ENCODE results near the gene BPI.
"Not testable (repeated sequence)": the region's sequence is repeated elsewhere in the genome, so short reads cannot be mapped to it uniquely, and the experiment has no call there.

Gene BPI

DNA sequence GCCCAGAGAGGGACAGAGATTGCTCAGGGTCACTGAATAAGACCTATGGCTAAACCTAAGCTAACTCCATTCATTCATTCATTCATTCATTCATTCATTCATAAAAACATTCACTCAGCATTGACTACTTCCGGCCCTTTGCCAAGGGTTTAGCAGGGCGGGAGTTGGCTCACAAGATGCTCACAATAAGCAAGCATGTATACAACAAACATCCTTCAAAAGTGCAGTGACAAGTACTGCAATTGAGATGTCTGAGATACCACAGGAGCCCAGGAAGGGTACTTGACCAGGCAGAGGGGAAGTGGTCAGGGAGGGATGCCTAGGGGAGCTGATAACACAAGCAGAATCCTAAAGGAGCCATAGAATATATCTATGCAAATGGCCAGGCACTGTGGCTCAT, 25.2 kb upstream of the BPI start:
- no peak for DNase-seq

DNA sequence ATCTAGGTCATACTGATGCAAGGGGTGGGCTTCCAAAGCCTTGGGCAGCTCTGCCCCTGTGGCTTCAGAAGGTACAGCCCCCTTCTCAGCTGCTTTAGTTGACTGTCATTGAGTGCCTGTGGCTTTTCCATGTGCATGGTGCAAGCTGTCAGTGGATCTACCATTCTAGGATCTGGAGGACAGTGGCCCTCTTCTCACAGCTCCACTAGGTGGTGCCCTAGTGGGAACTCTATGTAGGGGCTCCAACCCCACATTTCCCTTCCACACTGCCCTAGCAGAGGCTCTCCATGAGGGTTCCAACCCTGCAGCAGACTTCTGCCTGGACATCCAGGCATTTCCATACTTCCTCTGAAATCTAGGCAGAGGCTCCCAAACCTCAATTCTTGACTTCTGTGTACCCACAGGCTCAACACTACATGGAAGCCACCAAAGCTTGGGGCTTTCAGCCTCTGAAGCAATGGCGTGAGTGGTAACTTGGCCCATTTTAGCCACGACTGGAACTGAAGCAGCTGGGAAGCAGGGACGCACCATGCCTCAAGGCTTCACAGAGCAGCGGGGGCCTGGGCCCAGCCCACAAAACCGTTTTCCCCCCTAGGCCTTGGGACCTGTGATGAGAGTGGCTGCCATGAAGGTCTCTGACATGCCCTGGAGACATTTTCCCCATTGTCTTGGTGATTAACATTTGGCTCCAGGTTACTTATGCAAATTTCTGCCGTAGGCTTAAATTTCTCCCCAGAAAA, 22.6 kb upstream of the BPI start:
- not testable (repeated sequence) for DNase-seq

GRCh38 chr20:38283236-38283635, 20.7 kb upstream of the BPI start:
- DNase-seq: no peak

DNA sequence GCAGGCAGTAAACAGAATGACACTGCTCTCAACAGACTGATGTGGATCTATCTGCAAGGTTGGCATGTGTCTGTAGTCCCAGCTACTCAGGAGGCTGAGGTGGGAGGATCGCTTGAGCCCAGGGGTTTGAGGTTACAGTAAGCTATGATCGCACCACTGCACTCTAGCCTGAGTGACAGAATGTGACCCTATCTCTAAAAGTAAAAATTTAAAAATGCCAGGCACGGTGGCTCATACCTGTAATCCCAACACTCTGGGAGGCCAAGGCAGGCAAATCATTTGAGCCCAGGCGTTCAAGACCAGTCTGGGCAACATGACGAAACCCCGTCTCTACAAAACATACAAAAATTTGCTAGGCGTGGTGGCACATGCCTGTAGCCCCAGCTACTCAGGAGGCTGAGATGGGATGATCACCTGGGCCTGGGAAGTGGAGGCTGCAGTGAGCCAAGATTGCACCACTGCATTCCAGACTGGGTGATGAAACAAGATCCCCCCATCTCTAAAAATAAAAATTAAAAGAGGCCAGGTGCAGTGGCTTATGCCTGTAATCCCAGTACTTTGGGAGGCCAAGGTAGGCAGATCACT, 19.8 kb upstream of the BPI start:
- not testable (repeated sequence) for DNase-seq

DNA sequence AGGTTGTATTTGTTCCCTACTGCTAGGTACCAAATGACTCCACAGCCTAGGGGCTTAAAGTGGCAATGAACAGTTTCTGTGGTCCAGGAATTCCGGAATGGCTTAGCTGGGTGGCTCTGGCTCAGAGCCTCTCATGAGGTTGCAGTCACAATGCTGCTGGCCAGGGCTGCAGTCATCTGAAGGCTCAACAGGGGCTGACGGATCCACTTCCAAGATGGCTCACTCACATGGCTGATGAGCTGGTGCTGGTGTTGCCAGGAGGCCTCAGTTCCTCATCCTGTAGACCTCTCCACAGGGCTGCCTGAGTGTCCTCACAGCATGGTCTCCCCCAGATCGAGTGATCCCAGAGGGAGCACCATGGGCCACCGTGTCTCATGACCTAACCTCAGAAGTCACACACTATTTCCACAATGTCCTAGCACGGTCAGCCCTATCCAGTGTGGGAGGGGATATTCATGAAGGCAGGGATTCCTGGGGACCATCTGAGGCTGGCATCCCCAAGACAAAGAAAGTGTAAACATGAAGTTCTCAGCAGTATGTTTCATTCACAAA, 19.0 kb upstream of the BPI start:
- no peak for DNase-seq

DNA sequence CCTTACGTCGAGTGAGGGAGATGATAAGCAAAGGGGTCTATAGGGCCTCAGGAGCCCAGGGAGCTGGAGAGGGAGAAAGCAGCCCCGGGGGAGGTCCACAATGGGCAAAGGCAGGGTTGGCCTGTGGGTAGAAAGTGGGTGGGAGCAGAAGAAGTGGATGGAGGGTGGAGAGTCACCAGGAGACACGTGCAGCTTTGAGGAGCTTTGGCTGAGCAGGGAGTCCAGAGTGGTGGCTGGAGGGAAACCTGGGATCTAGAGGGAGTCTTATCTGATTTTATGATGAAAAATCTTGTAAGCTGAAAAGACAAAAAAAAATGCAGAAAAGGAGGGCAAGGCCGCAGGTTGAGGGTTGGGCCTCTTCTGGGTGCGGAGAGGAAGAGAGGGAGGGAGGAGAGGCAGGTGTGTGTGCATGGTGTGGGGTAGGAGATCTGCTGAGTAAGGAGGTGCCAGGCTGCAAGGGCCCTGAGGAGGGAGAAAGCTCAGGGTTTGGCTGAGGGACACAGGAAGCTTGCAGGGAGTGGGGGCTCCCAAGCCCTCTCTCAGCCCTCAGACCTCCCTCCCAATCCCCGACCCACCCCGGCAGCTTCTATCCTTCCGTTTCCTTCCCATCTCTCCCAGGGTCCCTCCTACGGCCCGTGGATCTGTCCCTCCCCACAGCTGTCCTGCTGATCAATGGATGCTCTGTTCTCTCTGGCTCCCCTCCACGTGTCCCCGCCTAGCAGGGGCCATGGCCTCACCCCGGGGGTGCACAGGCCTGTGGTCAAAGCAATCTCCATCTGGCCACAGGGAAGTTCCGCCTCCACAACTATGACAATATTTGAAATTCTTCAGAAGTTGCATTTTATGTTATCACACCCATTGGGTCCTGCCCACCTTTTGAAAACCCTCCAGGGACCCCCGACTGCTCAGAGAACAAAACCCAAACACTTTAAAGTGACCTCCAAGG, 17.1 kb upstream of the BPI start:
- DNase-seq: no peak

DNA sequence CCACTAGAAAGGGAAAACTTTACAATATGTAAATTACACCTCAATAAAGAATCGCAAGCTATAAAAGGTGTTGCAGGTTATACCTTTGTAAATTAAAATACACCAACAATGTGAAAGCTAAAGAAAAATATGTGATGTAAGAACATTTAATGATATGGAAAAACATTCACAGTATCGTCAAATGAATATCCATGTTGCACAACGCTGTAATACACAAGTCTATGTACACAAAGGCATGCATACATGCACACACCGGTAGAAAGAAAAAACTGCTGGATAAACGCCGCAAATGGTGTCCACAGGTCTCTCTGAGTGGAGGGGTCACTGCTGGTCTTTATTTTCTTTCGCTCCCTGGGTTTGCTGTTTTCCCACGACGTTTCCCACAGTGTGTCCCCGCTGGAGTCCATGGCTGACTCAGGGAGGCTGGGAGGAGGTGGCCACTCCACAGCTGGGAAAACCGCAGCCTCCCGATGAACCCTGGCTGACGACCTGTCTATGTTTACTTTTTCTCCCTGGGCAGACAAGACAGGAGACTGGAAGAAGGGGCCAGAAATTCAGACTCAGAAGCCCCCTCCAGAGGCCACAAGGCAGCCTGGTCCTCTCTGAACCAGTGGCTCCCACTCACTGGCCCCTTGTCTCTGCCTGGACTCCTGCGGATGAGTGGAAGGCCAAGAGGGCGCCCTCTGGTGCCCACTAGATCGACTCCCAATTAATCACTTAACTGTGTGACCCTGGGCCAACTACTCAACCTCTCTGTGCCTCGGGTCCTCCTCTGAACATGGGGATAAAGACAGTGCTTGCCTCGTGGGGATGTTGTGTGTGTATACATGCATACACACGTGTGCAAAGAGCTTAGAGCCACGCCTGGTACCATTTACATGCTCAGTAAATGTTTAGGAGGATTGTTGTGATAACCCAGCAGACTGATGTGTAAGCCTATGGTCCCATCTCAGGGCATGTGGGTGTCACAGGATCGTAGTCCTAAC, 12.8 kb upstream of the BPI start:
- no peak for DNase-seq

DNA sequence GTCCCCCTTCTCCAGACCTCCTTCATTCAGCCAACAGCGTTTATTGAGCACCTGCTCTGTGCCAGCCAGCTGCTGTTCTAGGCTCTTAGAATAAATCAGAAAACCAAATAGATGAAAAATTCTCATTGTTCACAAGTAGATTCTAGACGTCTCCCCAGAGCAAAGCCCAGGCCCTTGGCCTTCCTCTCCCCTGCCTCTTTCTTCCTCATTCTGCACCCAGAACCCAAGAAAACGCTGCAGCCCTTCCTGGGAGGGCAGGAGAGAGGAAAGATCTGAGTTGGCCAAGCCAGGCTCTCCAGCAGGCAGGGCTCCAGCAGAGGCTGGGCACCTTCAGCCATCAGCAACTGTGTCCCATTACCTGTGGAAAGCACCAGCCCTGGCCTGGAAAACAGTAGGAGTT, 12.0 kb upstream of the BPI start:
- DNase-seq: no peak

DNA sequence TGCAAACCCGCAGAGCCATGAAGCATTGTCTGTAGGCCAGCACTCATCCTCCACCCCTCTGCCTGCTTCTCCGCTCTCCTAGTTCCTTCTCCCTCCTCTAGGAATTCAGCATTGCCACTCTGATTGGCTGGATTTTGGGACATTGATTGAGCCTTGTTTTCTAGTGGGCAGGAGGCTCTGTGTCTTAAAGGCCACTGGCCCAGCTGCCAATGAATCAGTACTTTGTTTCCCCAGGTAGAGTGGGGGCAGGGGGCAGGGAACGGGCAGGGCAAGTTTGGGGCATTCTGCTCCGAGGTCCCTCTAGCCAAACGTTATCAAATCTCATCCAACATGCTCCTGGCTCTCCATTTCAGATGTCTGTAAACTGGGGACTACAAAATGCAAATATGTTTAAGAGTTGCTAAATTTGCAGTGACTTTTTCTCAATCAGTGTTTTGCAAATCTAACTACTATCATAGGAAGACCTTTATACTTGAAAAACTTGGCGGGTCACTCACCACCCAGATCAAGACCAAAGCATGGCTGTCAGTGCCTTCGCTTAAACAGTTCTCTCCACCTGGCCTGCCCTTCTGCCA, 10.4 kb upstream of the BPI start:
- no peak for DNase-seq

DNA sequence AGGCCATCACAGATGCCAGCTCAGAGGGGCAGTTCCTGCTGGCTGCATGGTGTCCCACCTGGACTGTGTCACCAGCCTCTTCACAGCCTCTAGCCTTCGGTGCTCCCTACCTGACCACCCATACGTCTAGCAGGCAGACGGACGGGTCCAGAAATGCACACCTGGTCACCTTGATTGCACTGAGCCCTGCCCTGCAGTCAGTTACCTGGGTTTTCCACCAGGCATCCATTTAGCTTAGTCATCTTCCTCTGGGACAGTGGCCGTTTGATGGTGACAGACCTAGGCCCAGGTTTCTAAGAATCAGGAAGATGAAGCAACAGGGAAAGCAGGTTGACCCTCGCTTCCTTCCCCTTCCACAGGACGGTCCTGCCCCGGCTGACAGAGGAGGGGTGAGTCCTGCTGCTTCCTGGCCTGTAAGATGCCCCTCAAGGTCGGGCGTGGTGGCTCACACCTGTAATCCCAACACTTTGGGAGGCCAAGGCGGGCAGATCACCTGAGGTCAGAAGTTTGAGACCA, 9.8 kb upstream of the BPI start:
- no peak for DNase-seq

DNA sequence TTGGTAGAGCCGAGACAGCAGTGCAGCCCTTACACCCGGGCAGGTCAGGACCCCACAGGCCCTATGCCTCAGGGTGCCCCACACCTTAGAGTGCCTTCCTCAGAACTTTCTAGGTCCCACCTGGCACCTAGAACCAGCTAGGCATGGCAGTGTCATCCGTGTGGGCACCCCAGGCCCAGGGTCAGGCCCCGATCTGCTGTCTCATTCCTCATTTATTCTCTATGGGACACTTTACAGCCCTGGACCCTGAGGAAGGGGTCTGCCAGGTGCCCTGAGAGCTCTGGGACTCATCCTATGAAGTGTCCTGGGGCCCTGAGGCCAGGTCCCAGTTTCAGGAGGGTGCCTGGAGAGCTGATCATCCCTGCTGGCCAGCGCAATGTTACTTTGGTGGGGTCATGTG, 8.1 kb upstream of the BPI start:
- no peak for DNase-seq

DNA sequence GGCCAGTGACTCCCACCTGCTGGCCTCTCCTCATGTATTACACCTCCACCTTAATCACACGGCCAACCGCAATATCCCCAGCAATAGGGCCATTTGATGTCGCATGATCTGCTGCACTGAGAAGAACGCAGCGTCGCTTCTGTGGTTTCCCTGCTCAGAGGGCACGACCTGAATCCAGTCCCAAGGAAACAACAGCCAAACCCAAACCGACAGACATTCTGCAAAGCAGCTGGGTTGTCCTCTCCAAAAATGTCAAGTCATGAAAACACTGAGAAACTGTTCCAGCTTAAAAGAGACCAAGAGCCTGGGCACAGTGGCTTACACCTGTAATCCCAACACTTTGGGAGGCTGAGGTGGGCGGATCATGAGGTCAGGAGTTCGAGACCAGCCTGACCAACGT, 7.5 kb upstream of the BPI start:
- no peak for DNase-seq

GRCh38 chr20:38297916-38298674, 5.9 kb upstream of the BPI start:
- no peak for DNase-seq

- peak; percentile 88 for DNase-seq
These were observed 5.1 kb upstream of the BPI start for GRCh38 chr20:38298768-38299288.

GRCh38 chr20:38299963-38300362, 4.0 kb upstream of the BPI start:
- DNase-seq: no peak

GRCh38 chr20:38300438-38300837, 3.5 kb upstream of the BPI start:
- DNase-seq: no peak

DNA sequence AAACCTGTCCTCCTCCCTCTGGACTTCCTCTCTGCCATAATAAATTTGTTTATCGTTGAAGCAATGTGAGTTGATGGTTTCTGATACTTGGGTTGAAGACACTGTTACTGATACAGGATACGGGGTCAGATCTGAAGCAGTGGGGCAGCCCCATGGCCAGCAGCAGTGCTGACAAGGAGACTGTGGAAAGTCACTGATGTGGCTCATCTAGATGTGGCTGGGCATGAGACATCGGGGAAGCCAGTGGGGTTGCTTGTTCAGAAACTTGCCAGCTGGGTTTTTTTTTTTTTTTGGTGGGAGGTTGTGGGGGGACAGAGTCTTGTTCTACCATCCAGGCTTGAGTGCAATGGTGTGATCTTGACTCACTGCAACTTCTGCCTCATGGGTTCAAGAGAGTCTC, 2.6 kb upstream of the BPI start:
- DNase-seq: peak; percentile 32

DNA sequence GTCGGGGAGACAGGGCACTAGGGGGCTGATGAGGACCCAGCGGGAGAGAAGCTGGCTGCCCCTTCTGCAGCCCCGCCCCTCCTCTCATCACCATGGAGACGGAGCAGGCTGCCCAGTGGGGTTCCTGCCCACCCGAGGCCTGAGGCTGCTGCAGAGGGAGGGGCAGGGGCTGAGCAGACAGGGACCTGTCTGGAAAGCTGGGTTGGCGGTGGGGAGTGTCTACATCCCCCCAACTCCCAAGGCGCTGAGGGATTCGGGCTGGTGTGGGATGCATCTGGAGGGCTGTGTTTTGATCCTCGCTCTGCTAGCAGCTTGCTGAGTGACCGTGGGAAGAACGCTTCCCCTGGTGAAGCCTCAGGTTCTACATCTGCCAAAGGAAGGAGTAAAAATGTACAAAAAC, 1.2 kb upstream of the BPI start:
- DNase-seq: no peak

DNA sequence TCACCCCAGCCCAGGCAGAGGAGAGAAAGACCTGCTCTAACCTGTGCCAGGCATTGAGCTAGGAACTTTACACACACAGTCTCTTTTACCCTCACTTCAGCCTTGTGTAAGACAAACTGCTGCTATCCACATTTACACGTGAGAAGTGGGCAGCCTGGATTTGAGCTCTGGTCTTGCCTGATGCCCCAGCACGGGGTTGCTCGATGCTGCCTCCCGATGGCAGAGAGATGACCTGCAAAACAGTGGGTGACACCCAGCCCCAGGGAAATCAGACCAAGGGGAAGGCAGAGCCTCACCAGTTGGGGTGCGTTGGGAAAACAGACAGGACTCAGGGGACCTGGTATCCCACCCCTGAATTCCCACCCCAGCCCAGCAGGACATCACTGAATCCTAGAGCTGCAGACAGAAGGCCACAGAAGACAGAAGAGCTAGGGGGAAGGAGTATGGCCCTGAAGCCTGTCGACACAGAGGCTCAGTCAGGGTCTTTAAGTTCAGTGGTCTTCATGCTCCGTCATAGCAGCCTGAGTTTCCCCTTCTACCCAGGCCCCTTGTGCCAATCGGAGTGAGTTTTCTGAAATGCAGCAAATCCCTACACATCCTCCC, 990 bp downstream of the BPI start:
- peak; percentile 75 for DNase-seq

DNA sequence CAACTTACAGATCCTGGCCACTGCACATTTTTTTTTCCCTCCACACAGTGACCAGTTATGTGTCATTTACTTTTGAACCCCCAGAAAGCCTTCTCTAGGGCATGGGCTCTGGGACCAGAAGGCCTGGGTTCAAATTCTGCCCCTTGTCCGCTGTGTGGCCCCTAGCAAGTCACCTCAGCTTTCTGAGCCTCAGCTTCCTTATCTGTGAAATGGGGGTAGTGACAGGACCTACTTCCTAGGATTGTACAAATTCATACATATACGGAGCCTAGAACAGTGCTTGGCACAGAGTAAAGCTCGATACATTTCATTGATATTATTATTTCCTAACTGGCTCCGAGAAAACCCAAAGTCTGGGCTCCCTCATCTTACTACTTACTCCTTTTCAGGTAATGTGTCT, 1.6 kb downstream of the BPI start:
- DNase-seq: no peak
